Ascending aorta (tissue), 2 donors: Measurements from ENCODE around the gene CADM1. TPM values are rescaled to one million over a fixed set of nuclear protein-coding genes. Genes with fewer than 3 reads are reported as not detected.

Experiments used
- DNase-seq, 2 donors: peaks; one replicate each; pipeline ENCODE4 v3.0.0-alpha.2; 2019; ENCODE audit warnings: low spot score in 2 of 2
- H3K27ac ChIP-seq, 2 donors: fragments of 200-600 bp; sonication (generic); one replicate each; pipeline ENCODE4 v1.5.1; 2016 to 2017; ENCODE audit warnings: mild to moderate bottlenecking in 1 of 2
- H3K27me3 ChIP-seq: fragments of 200-600 bp; sonication (generic); one replicate; pipeline ENCODE4 v1.5.1; 2017
- H3K36me3 ChIP-seq, 2 donors: fragments of 200-600 bp; sonication (generic); one replicate each; pipeline ENCODE4 v1.5.1; 2016
- H3K4me1 ChIP-seq, 2 donors: fragments of 200-600 bp; sonication (generic); one replicate each; pipeline ENCODE4 v1.5.1; 2016 to 2017; ENCODE audit warnings: mild to moderate bottlenecking in 1 of 2
- H3K4me3 ChIP-seq, 2 donors: fragments of 200-600 bp; sonication (generic); one replicate each; pipeline ENCODE4 v1.5.1; 2016 to 2017; ENCODE audit warnings: mild to moderate bottlenecking in 1 of 2
- H3K9me3 ChIP-seq, 2 donors: fragments of 200-600 bp; sonication (generic); one replicate each; pipeline ENCODE4 v1.5.1; 2016
- intact Hi-C: fragments of 100-400 bp; cut with DNase I; formaldehyde crosslinking; loops from one replicate; pipeline ENCODE4 v1.15.1; 2023
- total RNA-seq: library from RNA; depleted of rRNA; stranded (reverse); fragments of >200 nt; gene quantifications from one replicate; pipeline ENCODE4 v1.1.0, GENCODE V29; 2016
- TF ChIP-seq, protein P1 (sequence below), 3 experiments: fragments of 200-600 bp in 2 of 3; fragments of 450-650 bp in 1 of 3; sonication (generic) in 2 of 3; IDR thresholded peaks; one replicate each; pipeline ENCODE4 v1.5.1; 2016 to 2019; ENCODE audit warnings: antibody characterized with exemption in 3 of 3, mild to moderate bottlenecking in 1 of 3, moderate library complexity in 1 of 3

Gene CADM1
- total RNA-seq, 1 donor from 2014 or later: 2.4 TPM

DNA sequence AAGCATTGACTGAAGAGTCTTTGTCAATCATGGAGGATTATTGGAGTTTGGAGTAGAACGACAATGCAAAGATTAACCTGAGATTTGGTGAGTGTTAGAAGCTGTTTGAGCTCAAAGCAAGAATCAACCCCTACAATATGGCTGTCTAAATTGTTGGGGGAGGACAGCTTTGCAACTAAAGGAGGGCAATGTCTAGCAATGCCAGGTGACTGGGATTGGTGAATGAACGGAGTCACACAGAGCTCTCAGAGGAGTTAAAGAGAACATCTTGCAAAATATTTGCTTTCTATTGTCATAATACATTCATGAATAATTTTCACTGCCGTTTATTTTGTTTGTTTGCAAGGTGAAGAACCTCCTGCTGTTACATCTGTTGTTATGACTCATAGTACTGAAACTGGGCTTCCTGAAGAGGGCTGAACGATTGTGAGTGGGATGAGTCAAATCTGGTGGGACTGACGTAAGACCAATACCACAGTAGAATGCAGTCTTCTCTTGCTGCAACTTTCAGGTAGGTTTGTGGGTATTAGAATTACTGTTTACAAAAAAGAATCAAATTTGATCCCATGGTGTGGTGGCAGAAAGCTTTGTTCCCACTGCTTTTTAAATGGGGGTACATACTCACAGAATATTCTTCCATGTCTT lies 281.9 kb downstream of the CADM1 start:
- no peak for DNase-seq
- Histone ChIP-seq H3K27me3 (no peaks in the 10 kb centered on the region), H3K9me3 (no peaks in the 10 kb centered on the region), H3K4me3 (no peak overlapping the region), H3K36me3 (no peaks in the 10 kb centered on the region), H3K4me1 (no peaks in the 10 kb centered on the region), H3K27ac (no peak overlapping the region)
- intact Hi-C loops: no loop called here
- TF ChIP-seq, protein P1, sequence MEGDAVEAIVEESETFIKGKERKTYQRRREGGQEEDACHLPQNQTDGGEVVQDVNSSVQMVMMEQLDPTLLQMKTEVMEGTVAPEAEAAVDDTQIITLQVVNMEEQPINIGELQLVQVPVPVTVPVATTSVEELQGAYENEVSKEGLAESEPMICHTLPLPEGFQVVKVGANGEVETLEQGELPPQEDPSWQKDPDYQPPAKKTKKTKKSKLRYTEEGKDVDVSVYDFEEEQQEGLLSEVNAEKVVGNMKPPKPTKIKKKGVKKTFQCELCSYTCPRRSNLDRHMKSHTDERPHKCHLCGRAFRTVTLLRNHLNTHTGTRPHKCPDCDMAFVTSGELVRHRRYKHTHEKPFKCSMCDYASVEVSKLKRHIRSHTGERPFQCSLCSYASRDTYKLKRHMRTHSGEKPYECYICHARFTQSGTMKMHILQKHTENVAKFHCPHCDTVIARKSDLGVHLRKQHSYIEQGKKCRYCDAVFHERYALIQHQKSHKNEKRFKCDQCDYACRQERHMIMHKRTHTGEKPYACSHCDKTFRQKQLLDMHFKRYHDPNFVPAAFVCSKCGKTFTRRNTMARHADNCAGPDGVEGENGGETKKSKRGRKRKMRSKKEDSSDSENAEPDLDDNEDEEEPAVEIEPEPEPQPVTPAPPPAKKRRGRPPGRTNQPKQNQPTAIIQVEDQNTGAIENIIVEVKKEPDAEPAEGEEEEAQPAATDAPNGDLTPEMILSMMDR (IDR thresholded peaks at IDR 0.05): no peak

DNA sequence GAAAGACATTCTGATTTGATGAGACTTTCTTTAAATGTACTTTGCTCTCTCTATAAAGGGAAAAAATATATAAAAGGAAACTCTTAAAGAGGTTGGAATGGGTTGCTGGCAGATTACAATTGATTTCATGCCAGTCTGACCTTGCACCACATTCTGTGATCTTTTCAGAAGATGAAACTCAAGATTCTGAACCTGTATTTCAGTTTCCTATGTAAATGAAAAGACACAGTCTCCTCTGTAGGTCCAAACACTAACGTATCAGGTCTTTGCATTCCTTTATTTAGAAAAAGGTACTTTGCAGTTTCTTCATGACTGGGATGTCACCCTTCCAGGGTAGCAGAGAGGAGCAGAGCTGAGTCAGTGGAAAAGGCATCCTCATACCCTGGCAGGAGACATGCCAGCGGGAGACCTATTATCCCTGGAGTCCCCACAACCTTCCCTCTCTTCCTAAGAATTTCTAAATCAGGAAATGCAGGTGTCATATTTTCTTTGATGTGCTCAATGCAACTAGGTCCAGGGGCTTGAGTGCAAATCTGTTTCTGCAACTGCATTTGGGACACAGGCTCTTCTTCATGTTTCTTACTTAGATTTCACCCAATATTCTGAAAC lies 282.6 kb downstream of the CADM1 start:
- DNase-seq: no peak
- Histone ChIP-seq H3K4me3 (no peak overlapping the region), H3K4me1 (no peaks in the 10 kb centered on the region), H3K27me3 (no peaks in the 10 kb centered on the region), H3K27ac (no peak overlapping the region), H3K9me3 (no peaks in the 10 kb centered on the region), H3K36me3 (no peaks in the 10 kb centered on the region)
- TF ChIP-seq, protein P1 (IDR thresholded peaks at IDR 0.05): no peak
- intact Hi-C loops: no loop called here

DNA sequence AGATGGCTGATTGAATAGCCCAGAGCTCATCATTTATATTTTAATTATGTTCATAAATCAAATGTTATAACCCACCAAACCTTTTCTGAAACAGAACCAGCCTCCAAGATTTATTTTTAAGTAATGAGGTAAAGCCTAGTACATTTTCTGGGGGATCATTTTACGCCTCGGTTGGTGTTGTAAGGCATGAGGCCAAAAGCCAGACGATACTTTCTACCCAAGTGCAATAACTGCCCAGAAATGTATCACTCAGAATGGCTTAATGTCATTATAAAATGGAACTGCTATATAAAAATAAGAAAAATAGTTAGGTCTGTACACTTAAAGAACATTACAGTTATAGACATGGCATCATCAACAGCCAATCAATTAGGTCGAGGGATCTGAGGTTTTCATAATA lies 283.3 kb downstream of the CADM1 start:
- no peak for DNase-seq
- Histone ChIP-seq H3K4me3 (no peak overlapping the region), H3K9me3 (no peaks in the 10 kb centered on the region), H3K27ac (no peak overlapping the region), H3K27me3 (no peaks in the 10 kb centered on the region), H3K36me3 (no peaks in the 10 kb centered on the region), H3K4me1 (no peaks in the 10 kb centered on the region)
- intact Hi-C loops: no loop called here
- TF ChIP-seq, protein P1 (IDR thresholded peaks at IDR 0.05): no peak

DNA sequence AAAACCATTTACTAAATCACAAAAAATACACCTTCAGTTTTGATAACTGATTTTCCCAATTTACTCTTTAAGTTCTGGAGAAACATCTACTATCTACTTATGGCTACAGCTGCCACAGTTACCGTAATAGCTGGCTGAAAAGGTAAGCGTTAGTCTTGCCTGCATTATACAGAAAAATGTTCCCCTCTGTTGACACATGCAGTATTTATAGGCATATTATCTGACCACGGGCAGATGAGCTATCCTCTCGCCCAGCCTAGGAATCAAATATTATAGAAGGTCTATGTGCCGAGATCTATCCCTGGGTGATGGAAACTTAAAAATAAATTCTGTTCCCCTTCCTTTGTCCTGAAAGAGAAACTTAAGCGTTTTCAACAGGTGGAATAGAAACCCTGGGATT lies 283.8 kb downstream of the CADM1 start:
- intact Hi-C loops: no loop called here
- Histone ChIP-seq H3K9me3 (no peaks in the 10 kb centered on the region), H3K27ac (no peak overlapping the region), H3K36me3 (no peaks in the 10 kb centered on the region), H3K4me3 (no peak overlapping the region), H3K4me1 (no peaks in the 10 kb centered on the region), H3K27me3 (no peaks in the 10 kb centered on the region)
- no peak for DNase-seq
- TF ChIP-seq, protein P1 (IDR thresholded peaks at IDR 0.05): no peak

DNA sequence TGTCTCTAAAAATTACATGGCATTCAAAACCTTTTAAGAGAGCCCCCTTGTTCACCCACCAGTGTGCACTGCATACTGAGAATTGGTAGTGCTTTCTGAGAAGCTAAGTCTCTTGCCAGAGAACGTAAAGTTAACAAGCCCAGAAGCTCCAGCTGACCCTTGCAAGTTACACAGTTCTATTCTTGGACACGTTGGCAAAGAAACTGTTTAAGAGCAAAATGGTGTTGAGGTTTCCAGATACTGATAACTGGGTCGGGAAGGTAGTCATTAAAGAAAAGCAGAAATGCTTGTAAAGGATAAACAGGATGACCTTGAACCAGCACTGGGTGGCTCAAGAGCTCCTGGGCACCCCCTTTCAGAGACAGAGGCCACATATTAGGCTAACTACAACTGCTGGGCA lies 284.8 kb downstream of the CADM1 start:
- no peak overlapping the region for H3K4me3 ChIP-seq
- TF ChIP-seq, protein P1 (IDR thresholded peaks at IDR 0.05): no peak
- H3K27me3 ChIP-seq: no peaks in the 10 kb centered on the region
- intact Hi-C loops: no loop called here
- no peaks in the 10 kb centered on the region for H3K9me3 ChIP-seq
- H3K36me3 ChIP-seq: no peaks in the 10 kb centered on the region
- DNase-seq: no peak
- H3K4me1 ChIP-seq: no peaks in the 10 kb centered on the region
- H3K27ac ChIP-seq: no peak overlapping the region
